GM21423 (cell line): ENCODE results near the gene FUCA1.
A peak's percentile ranks its signal among the peaks of the same experiment; 100 is the strongest.
"Not testable (repeated sequence)": the region's sequence is repeated elsewhere in the genome, so short reads cannot be mapped to it uniquely, and the experiment has no call there.

Experiments used
- ATAC-seq: cut with Tn5 transposase; IDR thresholded peaks from one replicate; pipeline ENCODE4 v1.9.1; 2021; ENCODE audit warnings: mild to moderate bottlenecking, moderate library complexity; ENCODE audit not compliant: unreplicated experiment

FUCA1 gene

DNA sequence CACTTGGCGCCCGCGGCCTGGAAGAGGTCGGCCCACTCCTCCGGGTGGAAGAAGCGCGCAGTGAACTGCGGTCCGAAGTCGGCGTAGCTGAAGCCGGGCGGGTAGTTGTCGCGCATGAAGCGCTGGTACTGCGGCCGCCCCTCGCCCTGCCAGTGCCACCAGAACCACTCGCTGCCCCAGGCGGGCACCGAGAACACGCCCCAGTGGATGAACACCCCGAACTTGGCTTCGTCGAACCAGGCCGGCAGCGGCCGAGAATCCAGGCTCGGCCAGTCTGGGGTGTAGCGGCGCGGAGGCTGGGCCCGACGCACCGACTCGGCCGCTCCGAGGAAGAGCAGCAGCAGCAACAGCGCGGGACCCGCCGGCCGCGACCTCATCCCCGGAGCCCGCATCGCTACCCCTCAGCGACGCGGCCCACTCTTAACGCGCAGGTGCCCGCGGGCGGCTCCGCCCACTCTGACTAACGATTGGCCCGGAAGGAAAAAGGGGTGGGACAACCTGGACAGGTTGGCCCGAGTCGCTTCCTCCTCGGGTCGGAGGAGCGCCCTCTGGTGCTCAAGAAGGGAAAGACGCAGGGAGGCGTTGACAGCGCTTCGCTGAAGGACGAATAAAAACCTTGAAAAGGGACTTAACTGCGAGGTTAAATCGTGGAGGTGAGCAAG lies at the start of gene FUCA1:
FUCA1 (minus strand) TSS at position 396 of the 662 bp plus-strand sequence; CDS start at position 392, 4 bp downstream.
- peak; percentile 89 for ATAC-seq

DNA sequence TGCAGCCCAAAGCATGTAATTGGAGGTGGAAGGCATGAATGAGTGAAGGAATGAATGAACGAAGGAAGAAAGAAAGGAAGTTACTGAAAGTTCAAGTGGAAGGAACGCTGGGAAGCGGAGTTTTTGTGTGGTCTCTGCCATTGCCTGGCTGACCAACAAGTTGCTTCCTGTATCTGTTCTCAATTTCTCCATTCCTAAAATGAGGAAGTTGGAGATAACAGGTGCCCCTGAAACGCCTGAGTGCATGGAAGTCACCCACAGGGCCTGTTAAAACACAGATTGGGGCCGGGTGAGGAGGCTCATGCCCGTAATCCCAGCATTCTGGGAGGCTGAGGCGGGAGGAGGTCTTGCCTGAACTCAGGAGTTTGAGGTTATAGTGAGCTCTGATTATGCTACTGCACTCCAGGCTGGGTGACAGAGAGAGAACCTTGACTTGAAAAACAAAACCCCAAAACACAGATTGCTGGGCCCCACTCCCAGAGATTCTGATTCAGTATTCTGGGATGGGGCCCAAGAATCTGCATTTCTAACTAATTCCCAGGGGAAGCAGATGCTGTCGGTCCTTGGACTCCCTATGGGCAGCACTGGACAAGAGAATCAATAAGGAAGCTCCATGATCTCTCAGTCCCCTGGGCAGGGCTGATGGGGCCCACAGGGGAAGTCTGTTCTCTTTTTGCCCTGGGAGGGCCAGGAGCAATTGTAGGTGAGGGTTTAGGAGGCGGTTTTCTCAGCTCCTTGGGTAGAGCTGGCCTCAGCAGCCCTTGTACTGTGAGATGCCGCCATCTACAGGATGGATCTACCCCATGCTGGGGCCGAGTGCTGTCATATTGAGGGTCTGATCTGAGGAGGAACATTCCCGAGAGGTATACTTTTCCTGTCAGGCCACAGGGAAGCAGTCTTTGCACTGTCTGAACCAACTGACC lies 48.4 kb upstream of the FUCA1 start:
- ATAC-seq, result peak; percentile 56

DNA sequence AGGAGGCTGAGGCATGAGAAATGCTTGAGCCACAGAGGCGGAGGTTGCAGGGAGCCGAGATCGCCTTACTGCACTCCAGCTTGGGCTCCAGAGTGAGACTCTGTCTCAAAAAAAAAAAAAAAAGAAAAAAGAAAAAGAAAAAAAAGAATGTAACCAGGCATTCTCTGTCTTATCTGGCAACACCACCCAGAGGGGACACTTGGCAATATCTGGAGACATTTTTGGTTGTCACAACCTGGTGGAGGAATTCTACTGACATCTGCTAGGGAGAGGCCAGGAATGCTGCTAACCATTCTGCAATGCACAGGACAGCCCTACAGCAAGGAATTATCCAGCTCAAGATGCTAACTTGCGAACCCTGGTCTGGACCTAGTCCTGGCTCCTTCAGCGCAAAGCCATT lies 47.4 kb upstream of the FUCA1 start:
- ATAC-seq, result no peak

DNA sequence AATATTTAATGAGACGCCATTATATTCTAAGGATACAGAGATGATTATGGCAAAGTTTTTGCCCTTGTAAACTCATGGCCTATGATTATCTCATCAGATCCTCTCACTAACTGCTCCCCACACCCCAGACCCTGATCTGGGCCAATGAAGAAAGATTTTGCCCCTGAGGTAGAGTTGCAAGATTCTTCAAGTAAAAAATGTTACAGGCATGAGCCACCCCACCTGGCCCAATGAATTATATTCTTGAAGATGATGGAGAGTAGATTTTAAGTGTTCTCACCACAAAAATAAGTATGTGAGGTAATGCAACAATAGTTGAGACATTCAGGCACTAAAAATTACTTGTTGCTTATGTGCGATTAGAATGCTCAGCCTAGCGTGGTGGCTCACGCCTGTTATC lies 46.8 kb upstream of the FUCA1 start:
- no peak for ATAC-seq

DNA sequence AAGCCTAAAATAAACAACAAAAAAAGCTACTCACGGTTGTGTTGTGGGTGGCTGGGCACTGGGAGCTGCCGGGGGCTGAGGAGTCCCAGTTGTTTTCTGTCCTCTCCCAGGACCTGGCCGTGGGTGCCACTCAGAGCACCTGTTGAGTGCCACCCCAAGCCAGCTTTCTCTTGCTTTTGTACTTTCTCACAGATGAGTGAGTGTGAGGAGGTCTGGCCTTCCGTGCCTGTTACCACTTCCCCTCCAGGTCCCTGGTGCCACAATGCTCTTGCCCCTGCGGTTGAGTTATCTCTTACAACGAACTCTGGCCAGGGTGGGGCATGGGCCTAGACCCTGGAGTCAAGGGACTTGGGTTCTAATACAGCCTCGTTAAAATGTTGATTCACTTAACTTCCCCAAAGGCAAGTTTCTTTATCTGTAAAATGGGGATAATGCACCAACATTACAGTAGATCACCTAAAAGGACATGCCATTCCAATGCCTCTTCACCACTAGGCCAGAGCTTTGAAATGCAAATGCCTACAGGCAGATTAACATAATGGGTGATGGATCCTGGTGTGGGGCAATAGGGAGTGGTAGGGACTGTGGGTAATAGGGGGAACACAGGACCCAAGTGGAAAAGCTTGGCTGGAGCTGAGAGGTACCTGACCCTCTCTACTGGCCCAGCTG lies 45.3 kb upstream of the FUCA1 start, which contains the start of gene CNR2:
CNR2 (minus strand) TSS at position 151 of the 669 bp plus-strand sequence. CDS start 37,745 bp downstream, outside the sequence.
- no peak for ATAC-seq

DNA sequence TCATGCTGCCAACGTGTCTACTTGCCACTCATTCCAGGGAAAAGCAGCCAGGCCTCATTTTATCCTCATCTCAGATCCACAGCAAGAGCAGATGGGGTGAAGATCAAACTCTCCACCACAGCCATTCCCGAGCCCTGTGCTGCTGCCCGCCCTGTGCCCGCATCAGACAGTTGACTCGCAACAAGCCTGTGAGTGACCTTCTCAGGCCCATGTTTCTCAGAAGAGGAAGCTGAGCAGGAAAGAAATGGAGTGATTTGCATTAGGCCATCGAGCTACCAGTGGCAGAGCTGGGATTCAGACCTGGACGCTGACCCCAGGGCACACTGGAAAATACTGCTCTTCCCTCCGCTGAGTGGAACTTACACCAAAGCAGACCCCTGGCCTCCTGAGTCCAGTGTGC lies 43.8 kb upstream of the FUCA1 start:
- ATAC-seq, result no peak

DNA sequence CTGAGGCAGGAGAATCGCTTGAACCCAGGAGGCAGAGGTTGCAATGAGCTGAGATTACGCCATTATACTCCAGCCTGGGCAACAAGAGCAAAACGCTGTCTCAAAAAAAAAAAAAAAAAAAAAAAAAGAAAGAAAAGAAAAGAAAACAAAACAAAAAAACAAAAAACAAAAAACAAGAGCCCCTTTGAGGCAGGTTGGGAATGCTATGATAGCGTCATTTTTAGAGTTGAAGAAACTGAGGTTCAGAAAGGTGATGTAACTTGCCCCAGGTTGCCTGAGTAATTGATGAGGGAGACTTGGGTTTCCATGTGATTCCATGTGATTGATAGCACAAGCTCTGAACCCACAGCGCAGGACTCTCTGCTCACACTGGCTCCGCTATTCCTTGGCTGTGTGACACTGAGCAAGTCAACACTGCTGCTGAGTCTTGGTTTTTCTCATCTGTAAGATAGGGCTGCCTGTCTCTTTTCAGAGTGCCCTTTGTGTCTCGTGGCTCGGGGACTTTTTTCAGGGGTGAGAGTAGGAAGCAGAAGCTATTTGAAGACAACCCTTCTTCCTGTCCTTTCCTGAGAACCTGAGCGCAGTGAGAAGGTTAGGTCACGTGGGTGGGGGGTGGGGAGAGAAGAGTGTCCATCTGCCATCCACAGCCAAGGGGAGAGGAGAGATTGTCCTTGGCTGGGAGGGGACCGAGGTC lies 42.6 kb upstream of the FUCA1 start:
- peak; percentile 17 for ATAC-seq

DNA sequence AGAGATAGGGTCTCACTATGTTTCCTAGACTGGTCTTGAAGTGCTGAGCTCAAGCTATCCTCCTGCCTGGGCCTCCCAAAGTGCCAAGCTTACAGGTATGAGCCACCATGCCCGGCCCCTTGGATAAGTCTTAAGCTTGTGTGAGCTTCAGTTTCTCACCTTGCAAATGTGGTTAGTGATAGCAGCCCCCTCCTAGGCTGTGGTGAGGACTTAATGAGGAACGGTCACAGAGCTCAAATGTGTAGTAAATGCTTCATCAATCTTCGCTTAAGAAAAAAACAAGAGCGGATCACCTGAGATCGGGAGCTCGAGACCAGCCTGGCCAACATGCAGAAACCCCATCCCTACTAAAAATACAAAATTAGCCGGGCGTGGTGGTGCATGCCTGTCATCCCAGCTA lies 42.1 kb upstream of the FUCA1 start:
- no peak for ATAC-seq

DNA sequence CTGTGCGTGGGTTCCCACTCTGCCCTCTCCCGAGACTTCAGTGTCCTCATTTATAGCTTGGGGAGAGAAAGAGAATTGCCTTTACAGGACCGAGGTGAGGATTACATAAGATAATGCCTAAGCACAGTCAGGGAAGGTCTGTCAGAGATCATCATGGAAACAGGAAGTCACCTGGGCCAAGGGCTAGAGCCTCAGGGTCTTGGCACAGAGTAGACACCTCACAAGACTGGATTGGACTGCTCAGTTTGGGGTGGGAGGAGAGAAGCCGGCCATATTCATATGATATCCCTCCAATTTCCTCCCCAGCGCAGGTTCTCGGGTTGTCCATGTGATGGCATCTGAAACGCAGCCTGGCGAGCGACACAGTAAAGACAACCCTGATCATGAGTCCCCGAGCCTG lies 41.3 kb upstream of the FUCA1 start:
- no peak for ATAC-seq

DNA sequence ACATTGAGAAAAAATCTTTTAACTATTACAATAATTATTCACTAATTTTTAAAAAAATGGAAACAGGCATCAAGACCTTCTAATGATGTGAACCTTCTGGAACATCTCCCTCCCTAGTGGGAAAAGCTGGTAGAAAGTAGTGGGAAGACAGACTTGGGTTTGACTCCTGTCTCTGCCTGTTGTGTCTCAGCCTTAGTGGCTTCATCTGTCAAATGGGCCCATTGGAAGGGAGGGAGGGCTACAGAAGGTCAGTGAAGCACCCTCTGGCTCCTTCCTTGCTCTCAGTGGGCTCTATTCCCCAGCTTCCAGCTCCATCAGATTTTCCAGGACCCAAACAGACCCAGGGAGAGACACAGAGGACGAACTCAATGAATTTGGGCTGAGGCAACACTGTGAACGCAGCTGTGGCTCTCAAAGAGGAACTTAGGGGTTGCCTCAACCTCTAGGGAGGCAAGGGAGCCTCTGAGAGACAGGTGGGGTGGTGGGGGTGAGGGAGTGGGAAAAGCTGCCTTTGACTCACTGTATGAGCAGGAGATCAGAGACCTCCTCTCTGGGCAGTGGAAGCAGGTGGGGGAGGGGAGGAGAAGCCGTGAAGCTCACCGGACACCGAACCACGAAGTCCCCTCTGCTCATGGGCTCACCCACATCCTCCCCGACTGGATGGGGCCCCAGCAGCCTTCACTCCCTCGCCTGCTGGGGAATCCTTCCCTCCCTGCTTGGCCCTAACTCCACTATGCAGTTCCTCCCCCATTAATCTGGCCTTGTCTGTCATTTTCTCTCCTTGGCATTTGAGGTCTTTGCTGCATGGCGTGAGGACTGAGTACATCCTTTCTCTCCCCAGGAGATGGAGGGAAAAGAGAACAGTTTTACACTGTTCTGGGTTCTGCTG lies 40.6 kb upstream of the FUCA1 start:
- peak; percentile 27 for ATAC-seq

DNA sequence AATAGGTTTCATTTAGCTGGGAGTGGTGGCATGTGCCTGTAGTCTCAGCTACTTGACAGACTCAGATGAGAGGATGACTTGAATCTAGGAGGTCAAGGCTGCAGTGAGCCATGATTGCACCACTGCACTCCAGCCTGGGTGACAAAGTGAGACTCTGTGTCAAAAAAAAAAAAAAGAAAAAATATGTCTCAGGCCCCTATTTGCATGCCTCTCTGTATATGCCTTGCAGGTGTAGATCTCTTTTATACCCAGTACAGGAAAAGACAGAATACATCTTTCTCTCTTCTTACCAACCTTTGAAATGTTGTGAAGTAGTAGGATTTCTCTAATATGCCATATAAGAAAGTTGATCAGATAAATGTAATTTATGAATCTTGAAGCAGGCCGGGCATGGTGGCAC lies 38.6 kb upstream of the FUCA1 start:
- no peak for ATAC-seq

DNA sequence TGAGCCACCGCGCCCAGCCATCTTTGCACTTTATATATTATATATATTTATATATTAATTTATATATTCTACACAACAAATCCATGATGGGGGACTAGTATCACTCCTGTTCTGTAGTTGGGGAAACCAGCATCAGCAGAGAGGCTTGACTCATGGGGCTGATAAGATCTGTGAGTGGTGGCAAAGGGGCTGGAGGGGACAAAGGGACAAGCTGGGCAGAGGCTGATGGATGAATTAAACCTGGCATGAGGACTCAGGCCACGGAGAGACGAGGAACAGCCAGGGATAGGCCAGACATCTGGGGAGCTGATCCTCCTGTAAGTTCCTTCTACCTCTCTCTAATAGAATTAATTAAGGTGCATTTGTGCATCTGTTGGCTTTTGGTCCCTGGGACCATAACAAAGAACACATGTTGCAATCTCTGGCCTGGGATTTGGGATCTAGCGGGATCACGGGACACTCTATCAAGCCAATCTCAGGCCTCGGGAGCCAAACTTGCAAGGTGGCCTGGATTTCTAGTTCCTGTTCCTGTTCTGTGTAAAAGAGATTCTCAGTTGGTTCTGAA lies 37.5 kb upstream of the FUCA1 start:
- no peak for ATAC-seq

DNA sequence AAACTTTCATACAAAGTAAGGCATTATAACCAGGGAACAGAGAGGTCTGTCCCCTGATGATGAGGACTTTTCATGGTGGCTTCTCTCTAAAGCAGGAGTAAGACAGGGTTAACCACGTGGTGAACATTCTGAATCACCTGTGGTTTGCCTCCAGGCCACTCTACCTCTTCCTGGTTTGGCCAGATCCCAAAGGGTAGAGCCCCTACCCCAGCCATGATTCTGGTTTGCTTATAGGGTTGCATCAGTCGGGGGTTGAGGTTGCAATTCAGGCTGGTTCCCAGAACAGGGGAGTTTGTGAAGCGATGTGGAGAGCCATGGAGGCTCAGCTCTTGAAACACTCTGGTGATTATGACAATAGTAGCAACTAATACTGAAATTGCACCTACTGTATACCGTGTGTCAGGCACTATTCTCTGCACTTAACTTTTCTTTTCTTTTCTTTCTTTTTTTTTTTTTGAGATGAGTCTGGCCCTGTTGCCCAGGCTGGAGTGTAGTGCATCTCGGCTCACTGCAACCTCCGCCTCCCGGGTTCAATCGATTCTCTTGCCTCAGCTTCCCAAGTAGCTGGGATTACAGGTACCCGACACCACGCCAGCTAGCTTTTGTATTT lies 36.8 kb upstream of the FUCA1 start:
- ATAC-seq, result no peak

DNA sequence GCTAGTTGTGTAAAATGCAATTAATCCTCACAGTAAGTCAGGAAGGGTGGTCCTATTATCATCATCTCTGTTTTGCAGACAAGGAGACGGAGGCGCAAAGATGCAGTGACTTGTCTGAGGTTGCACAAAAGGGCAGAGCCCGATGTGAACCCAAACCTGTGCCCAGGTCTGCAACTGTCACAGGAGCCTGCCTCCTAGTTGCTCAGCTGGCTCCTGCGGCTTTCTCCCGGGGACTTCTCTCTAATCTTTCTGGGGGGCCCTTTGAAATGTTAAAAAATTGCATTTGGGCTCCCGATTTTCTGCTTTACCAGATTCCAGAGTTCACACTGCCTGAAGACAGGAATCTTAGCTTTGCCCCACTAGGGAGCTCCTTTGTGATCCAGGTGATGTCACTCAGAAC lies 35.7 kb upstream of the FUCA1 start:
- ATAC-seq, result no peak

DNA sequence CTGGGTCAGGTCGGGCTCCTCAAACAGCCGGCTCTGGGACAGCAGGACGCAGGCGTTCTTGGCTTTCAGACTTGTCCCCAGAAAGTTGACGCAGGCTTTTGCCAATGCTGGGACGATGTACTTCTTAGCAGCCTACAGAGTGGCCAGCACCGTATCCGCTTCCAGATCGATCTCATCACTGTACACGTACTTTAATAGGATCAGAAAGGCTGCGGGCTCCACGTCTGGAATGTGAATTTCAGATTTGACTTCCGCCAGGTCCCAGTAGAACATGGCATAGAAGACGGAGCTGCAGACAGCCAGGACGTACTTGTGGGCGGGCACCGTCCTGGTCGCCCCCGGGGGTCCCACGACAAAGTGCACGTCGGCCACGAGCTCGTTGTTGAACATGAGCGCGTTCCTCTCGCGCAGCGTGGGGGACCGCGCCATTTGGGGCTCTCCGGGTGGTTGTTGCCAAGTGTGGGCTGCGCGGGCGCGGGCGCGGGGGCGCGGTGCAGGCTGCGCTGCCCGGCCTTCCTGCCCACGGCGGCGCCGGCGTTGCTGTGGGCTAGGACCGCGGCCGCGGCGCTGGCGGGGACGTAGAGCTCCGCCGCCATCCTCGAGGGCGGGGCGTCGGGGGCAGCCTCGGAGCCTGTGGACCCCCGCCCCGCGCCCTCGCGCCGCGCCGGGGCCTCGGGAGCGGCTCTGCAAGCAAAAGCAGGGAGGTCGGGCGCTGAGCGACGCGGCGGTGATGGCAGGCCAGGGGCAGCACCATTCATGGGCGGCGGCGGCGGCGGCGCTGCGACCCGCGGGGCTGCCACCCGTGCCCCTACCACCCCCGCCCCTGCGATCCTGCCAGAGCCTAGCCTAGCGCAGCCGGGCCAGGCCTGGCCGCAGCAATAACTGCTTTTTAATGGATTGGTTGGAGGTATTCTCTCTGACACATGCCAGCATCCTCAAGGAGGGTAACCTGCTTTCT lies 34.5 kb upstream of the FUCA1 start:
- no peak for ATAC-seq

DNA sequence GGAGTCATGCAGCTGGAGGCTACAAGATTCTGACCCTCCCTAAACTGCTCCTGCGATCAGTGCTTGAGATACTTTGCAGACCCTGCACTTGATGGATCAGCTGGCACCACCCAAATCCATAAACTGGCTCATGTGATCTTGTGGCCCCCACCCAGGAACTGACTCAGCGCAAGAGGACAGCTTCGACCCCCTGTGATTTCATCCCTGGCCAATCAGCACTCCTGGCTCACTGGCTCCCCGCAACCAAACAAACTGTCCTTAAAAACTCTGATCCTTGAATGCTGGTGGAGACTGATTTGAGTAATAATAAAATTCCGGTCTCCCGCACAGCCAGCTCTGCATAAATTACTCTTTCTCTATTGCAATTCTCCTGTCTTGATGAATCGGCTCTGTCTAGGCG lies 31.9 kb upstream of the FUCA1 start:
- not testable (repeated sequence) for ATAC-seq

DNA sequence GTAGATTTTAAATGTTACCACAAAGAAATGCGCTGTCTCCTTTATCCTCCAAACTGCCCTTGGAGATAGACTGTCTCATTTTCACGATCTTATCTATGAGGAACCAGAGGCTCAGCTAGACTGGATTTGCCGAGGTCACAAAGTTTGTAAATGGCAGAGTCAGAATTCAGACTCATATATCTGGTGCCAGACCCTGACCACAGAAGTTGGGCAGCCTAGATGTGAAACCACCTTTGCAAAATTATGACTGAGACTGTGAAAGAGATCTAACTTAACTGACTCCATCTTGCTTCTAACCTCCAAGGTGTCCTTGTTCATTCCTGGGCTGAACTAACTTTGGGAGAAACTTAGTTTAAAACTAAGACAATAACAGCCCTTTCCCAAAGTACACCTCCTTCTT lies 31.0 kb upstream of the FUCA1 start:
- no peak for ATAC-seq

DNA sequence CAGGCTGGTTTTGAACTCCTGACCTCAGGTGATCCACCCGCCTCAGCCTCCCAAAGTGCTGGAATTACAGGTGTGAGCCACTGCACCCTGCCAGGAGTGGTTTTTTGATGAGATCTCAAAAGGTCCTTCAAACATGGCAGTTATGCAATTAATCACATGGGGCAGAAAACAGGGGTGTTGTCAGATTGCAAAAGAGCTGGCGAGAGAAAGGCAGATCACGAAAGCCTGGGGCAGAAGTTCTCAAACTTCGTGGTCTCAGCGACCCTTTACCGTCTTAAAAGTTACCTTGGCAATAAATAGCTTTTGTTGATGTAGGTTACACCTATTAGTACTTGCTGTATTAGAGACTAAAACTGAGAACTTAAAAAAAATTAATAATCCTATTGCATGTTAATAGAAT lies 29.0 kb upstream of the FUCA1 start:
- no peak for ATAC-seq
